RWPE1 (cell line): ENCODE results near the gene PXMP4.

Source experiments
- CTCF ChIA-PET: fragments of 350-600 bp; sonication (Branson Sonifier 250); formaldehyde crosslinking; extraction: SDS; loops from one replicate; lab custom pipeline; 2021; lab: Yijun Ruan, JAX
- POLR2A ChIA-PET: fragments of 400-600 bp; formaldehyde crosslinking; extraction: SDS; loops from one replicate; lab custom pipeline; 2020; ENCODE audit warnings: antibody characterized with exemption; ENCODE audit not compliant: low non-redundant PET; lab: Yijun Ruan, JAX
- DNase-seq: peaks from one replicate; pipeline ENCODE4 v3.0.0; 2012; ENCODE audit warnings: low spot score
- H3K27ac ChIP-seq: fragments of 450-650 bp; 2 replicates; pipeline ENCODE4 v1.5.1; 2017
- TF ChIP-seq, protein P1 (sequence below): fragments of 450-650 bp; conservative IDR thresholded peaks from 2 replicates; pipeline ENCODE4 v1.5.1; 2017; ENCODE audit warnings: low read depth, mild to moderate bottlenecking

PXMP4 gene

DNA sequence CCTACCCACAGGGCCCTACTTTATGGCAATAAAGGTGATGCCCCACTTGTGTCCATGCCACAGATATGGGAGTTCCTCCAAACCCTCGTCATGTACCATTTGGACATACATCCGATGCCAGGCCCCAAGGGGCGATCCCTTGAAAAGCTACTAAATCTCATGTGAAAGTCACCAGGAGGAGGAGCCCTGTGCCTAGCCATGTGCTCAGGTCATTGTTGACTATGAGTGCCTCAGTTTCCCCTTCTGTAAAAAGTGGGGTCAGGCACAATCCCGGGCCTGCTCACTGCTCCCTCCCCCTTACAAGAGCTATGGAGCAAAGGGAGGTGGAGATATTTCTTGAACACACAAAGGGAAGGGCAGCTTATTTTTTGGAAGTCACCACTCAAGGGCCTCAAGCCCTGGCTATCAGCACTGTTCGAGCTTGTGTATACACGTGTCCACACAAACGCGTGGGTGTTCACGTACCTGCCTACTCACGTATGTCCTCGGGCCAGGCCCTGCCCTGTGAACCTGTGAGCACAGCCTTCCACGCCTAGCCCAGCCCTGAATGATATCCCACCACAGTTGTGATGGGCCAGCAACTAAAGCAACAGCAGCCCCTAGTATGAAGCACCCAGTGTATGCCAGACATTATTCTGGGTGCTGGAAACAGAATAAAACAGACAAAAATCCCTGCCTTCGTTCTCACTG lies 51.5 kb downstream of the PXMP4 start:
- H3K27ac ChIP-seq = peak overlapping the region; percentile 88
- ChIA-PET CTCF (interaction anchor here (0.6 to 3.3 kb wide), 30 partner anchors 9 to 436 kb away, joined by 3 to 25 read pairs (median 4); partner anchors contain the start of genes CDK5RAP1, PXMP4 and SNTA1), POLR2A (interaction anchor here (0.6 to 1.4 kb wide), 3 partner anchors 178 to 267 kb away, joined by 3 to 4 read pairs (median 4); partner anchors contain the start of genes CBFA2T2 and CDK5RAP1)
- TF ChIP-seq, protein P1, sequence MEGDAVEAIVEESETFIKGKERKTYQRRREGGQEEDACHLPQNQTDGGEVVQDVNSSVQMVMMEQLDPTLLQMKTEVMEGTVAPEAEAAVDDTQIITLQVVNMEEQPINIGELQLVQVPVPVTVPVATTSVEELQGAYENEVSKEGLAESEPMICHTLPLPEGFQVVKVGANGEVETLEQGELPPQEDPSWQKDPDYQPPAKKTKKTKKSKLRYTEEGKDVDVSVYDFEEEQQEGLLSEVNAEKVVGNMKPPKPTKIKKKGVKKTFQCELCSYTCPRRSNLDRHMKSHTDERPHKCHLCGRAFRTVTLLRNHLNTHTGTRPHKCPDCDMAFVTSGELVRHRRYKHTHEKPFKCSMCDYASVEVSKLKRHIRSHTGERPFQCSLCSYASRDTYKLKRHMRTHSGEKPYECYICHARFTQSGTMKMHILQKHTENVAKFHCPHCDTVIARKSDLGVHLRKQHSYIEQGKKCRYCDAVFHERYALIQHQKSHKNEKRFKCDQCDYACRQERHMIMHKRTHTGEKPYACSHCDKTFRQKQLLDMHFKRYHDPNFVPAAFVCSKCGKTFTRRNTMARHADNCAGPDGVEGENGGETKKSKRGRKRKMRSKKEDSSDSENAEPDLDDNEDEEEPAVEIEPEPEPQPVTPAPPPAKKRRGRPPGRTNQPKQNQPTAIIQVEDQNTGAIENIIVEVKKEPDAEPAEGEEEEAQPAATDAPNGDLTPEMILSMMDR = no peak
- DNase-seq = no peak

- peak overlapping the region; percentile 88 for H3K27ac ChIP-seq
- DNase-seq = peak; percentile 97
- TF ChIP-seq, protein P1 = peak; percentile 100
- CTCF ChIA-PET = interaction anchor here (0.6 to 3.3 kb wide), 39 partner anchors 8 to 701 kb away, joined by 3 to 25 read pairs (median 4); partner anchors contain the start of genes CDK5RAP1, PXMP4 and SNTA1
- POLR2A ChIA-PET = interaction anchor here (0.6 to 1.4 kb wide), 5 partner anchors 16 to 267 kb away, joined by 3 to 4 read pairs (median 3); partner anchors contain the start of genes CBFA2T2 and CDK5RAP1
Observed at GRCh38 chr20:33667676-33668465, 52.2 kb downstream of the PXMP4 start.

DNA sequence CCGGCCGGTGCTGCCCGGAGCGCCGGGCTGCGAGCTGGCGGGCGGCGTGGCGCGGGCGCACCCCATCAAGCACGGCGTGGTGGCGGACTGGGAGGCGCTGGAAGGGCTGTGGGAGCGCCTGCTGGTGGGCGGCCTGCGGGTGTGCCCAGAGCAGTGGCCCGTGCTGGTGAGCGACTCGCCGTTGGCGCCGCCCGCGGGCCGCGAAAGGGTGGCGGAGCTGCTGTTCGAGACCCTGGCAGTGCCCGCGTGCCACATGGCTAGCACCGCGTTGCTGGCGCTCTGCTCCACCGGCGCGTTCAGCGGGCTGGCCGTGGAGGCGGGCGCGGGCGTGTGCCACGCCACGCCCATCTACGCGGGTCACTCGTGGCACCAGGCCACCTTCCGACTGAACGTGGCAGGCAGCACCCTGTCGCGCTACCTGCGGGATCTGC lies 52.9 kb downstream of the PXMP4 start:
- H3K27ac ChIP-seq = peak overlapping the region; percentile 88
- TF ChIP-seq, protein P1 = no peak
- CTCF ChIA-PET = interaction anchor here (0.5 to 3.3 kb wide), 29 partner anchors 9 to 437 kb away, joined by 3 to 25 read pairs (median 4); partner anchors contain the start of genes CDK5RAP1, PXMP4 and SNTA1
- no peak for DNase-seq
- POLR2A ChIA-PET = interaction anchor here (0.6 to 1.4 kb wide), 3 partner anchors 16 to 210 kb away, joined by 3 to 4 read pairs (median 3); no protein-coding TSS in a partner anchor

DNA sequence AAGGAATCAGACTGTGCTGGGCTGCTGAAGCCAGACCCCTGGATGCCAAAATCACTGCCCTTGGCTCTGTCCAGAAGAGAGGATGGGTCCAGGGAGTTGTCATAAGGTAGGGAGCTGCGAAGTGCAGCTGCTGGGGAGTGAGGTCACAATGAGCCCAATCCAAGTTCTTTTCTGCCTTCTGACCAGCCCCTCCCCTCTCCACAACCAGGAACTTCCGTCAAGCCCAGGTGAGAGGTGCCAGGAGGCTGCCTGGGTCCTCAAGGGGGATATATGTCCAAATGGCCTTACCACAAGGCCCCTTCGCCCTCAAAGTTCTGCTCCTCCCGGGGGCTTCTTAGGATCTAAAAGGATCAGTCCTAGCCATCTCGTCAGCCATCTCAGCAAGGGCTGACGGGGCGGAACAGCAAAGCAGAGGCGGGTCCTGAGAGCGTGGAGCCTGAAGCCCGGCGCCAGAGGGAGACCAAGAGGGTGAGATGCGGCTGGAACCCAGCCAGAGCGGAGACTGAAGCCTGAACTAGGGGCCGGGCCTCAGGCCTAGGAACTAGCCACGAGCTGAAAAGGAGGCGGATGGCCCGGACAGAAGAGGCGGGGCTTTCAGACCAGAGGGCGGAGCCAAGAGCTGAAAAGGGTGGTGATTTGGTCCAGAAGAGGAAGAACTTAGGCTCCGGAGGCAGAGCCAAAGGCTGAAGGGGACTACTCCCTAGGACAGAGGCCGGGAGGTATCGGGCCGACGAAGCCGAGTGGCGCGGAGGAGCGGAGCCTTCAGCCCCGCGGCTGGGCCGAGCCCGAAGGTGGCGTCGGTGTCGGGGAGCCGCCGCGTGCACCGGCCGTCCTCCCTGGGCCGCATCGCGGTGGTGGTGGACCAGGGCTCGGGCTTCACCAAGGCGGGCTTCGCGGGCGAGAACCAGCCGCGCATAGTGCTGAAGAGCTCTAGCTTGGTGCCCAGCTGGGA lies 53.5 kb downstream of the PXMP4 start, which contains the start of gene ACTL10:
Gene ACTL10, plus strand, starts transcription at position 651 of the 952 bp plus-strand sequence. CDS start 555 bp downstream, outside the sequence.
- ChIA-PET CTCF (interaction anchor here (0.5 to 3.3 kb wide), 18 partner anchors 9 to 416 kb away, joined by 3 to 25 read pairs (median 5); partner anchors contain the start of genes CDK5RAP1 and SNTA1), POLR2A (interaction anchor here (0.5 kb wide), 1 partner anchor 58 kb away, joined by 3 read pairs; no protein-coding TSS in a partner anchor)
- peak within 1 kb of the TSS; percentile 88 for H3K27ac ChIP-seq
- TF ChIP-seq, protein P1 = peak; percentile 45; the same call in 1 of the 2 replicates
- DNase-seq = peak; percentile 99

DNA sequence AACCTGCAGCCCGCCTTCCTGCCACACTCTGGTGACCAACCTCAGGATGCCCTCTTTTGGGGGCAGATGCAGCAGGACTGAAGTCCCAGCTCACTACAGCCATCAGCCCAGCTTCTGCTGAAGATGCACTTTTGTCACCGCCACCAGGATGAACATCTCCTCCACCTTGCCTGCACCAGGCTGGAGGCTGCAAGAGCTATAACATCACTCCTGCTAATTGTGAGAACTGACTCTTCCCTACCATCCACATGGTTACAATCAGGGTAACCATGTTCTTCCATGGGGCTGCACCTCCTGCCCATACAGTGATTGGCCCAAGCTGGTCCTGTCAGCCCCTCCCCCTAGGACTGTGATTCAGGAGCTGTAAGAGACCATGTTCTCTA lies 55.4 kb downstream of the PXMP4 start:
- no peak for DNase-seq
- peak overlapping the region; percentile 88 for H3K27ac ChIP-seq
- POLR2A ChIA-PET = no interaction called here
- CTCF ChIA-PET = interaction anchor here (0.9 to 3.6 kb wide), 2 partner anchors 11 to 207 kb away, joined by 6 to 16 read pairs; no protein-coding TSS in a partner anchor
- TF ChIP-seq, protein P1 = no peak
